ENCODE results near the gene DDX47. TPM values are rescaled to one million over a fixed set of nuclear protein-coding genes. Genes with fewer than 3 reads are reported as not detected.

The DDX47 gene
- total and polyA plus RNA-seq, 4 donors = 28.2 to 79.2 (median 40.4) TPM

DNA sequence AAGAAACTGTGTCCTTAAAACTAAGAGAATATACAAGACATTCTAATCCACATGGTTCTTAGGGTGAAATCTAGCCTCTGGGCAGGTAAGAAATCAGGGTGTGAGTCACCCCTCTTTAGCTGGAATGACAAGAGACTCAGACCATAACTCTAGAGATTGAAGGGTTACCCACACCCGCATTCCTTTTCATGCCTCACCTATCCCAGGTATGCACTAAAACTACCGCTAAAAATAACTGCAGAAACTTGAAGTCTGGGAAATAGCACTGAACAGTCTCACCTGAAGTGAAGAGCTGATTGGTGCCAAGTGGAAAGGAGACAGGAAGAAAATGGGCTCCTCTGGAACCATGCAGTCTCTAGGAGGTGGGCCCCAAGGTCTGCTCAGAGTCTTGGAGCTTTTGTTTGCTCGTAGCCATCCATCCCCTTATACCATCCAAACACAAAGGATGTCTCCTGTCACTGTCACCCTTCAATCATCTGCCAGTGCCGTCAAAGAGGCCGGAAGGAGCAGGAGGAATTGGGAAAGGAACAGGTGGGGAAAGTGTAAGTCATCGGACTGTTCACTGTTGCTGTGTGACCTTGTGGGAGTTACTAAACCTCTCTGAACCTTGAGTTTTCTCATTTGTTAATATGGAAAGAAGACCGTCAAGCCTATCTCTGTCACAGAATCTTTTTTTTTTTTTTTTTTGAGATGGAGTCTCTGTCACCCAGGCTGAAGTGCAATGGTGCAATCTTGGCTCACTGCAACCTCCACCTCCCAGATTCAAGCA is 22.4 kb downstream of the DDX47 start:
- 65 to 79% methylated on average over 7 of the region's 7 CpGs for WGBS, 2 donors
- H3K4me1 ChIP-seq (ENCODE audit: control insufficient read depth in 5 of 5, insufficient read depth in 5 of 5, low read length in 5 of 5) = no peaks in the 10 kb centered on the region
- H3K27ac ChIP-seq (ENCODE audit: low read depth in 1 of 2, low read length in 1 of 2) = peak overlapping the region in 1 of 2 donors; percentile 90
- peak in 2 of 3 donors; percentile 29 to 50 for DNase-seq
- H3K9ac ChIP-seq (ENCODE audit: insufficient read depth in 1 of 2, low read length in 2 of 2) = no peak overlapping the region
- H3K9me3 ChIP-seq (ENCODE audit: control insufficient read depth in 4 of 4, insufficient read depth in 3 of 4, low read length in 3 of 4) = no peaks in the 10 kb centered on the region
- TF ChIP-seq CTCF (IDR thresholded peaks at IDR 0.05; ENCODE audit: control extremely low read depth, extremely low read depth) = no peak
- peaks cover 1 to 22% (median 19%) of the 10 kb centered on the region in 4 donors for H3K36me3 ChIP-seq (ENCODE audit: control insufficient read depth in 4 of 4, insufficient read depth in 4 of 4, low read length in 4 of 4)
- ATAC-seq (ENCODE audit: insufficient read depth, low FRiP score) = peak; percentile 81
- H3K27me3 ChIP-seq (ENCODE audit: control insufficient read depth in 3 of 3, insufficient read depth in 3 of 3, low read length in 2 of 3) = no peaks in the 10 kb centered on the region
- H3K4me3 ChIP-seq = no peak overlapping the region

- peaks cover 1 to 17% (median 15%) of the 10 kb centered on the region in 4 donors for H3K36me3 ChIP-seq (ENCODE audit: control insufficient read depth in 4 of 4, insufficient read depth in 4 of 4, low read length in 4 of 4)
- peak overlapping the region in 1 of 2 donors; percentile 70 for H3K27ac ChIP-seq (ENCODE audit: low read depth in 1 of 2, low read length in 1 of 2)
- no peak overlapping the region for H3K4me3 ChIP-seq
- no peaks in the 10 kb centered on the region for H3K9me3 ChIP-seq (ENCODE audit: control insufficient read depth in 4 of 4, insufficient read depth in 3 of 4, low read length in 3 of 4)
- H3K27me3 ChIP-seq (ENCODE audit: control insufficient read depth in 3 of 3, insufficient read depth in 3 of 3, low read length in 2 of 3) = no peaks in the 10 kb centered on the region
- no peaks in the 10 kb centered on the region for H3K4me1 ChIP-seq (ENCODE audit: control insufficient read depth in 5 of 5, insufficient read depth in 5 of 5, low read length in 5 of 5)
- no peak for TF ChIP-seq CTCF (IDR thresholded peaks at IDR 0.05; ENCODE audit: control extremely low read depth, extremely low read depth)
- DNase-seq (no peak), ATAC-seq (ENCODE audit: insufficient read depth, low FRiP score) (no peak)
- WGBS, 2 donors = 76 to 87% methylated on average over 6 of the region's 6 CpGs
- H3K9ac ChIP-seq (ENCODE audit: insufficient read depth in 1 of 2, low read length in 2 of 2) = no peak overlapping the region
Measured at GRCh38 chr12:12836571-12836970, 23.4 kb downstream of the DDX47 start.

DNA sequence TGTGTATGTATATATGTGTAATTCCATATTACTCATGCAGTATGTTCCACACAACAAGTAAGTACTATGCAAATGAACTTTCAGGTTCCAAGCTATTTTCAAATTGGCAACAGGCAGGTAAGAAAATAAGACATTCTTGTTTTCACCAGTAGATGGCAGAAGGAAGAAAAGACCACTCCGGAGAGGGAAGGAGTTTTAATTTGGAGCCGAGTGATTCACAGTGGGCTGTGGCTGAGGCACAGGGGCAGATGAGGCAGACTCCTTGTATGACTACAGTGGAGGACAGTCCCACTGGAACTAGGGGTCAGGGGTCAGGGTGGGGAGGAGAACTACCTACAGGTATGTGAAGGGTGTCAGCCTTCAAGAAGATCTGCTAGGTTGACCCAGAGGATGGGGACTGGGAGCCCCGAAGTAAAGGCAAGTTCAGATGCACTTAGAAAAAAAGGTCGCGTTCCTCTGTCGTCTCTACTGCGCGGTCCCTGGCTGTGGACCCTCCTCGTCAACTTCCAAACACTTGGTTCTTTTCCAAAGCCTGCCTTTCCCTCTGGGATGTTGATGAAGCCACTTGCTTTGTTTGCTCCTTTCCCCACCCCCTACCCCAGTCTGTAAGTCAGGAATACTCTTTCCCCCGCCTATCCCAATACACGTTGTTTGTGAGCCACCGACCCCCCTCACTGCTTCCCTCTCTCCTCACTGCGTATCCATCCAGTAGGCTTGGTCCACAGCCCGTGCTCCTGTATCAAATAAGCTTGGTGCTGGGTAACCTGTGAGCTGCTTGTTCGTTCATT is 24.1 kb downstream of the DDX47 start:
- Histone ChIP-seq H3K9ac (ENCODE audit: insufficient read depth in 1 of 2, low read length in 2 of 2) (no peak overlapping the region), H3K4me1 (ENCODE audit: control insufficient read depth in 5 of 5, insufficient read depth in 5 of 5, low read length in 5 of 5) (peaks cover 0 to 1% (median 0%) of the 10 kb centered on the region in 5 donors), H3K9me3 (ENCODE audit: control insufficient read depth in 4 of 4, insufficient read depth in 3 of 4, low read length in 3 of 4) (peaks cover 0 to 2% (median 0%) of the 10 kb centered on the region in 4 donors), H3K36me3 (ENCODE audit: control insufficient read depth in 4 of 4, insufficient read depth in 4 of 4, low read length in 4 of 4) (peaks cover 1 to 14% (median 11%) of the 10 kb centered on the region in 4 donors), H3K4me3 (no peak overlapping the region), H3K27me3 (ENCODE audit: control insufficient read depth in 3 of 3, insufficient read depth in 3 of 3, low read length in 2 of 3) (no peaks in the 10 kb centered on the region), H3K27ac (ENCODE audit: low read depth in 1 of 2, low read length in 1 of 2) (peak overlapping the region in 1 of 2 donors; percentile 57)
- WGBS, 2 donors = 47 to 60% methylated on average over 15 of the region's 15 CpGs
- DNase-seq (peak; percentile 16 to 61 (median 52)), ATAC-seq (ENCODE audit: insufficient read depth, low FRiP score) (peak; percentile 75)
- no peak for TF ChIP-seq CTCF (IDR thresholded peaks at IDR 0.05; ENCODE audit: control extremely low read depth, extremely low read depth)
